ENCODE results near the gene MYO6. TPM values are rescaled to one million over a fixed set of nuclear protein-coding genes. Genes with fewer than 3 reads are reported as not detected.

Gene MYO6
- total and polyA plus RNA-seq, 2 of the 8 experiments (the other 6 are each of a cell fraction or from before 2014, with no cell fraction given): 8.3 to 21.9 TPM

- TF ChIP-seq, protein P1, sequence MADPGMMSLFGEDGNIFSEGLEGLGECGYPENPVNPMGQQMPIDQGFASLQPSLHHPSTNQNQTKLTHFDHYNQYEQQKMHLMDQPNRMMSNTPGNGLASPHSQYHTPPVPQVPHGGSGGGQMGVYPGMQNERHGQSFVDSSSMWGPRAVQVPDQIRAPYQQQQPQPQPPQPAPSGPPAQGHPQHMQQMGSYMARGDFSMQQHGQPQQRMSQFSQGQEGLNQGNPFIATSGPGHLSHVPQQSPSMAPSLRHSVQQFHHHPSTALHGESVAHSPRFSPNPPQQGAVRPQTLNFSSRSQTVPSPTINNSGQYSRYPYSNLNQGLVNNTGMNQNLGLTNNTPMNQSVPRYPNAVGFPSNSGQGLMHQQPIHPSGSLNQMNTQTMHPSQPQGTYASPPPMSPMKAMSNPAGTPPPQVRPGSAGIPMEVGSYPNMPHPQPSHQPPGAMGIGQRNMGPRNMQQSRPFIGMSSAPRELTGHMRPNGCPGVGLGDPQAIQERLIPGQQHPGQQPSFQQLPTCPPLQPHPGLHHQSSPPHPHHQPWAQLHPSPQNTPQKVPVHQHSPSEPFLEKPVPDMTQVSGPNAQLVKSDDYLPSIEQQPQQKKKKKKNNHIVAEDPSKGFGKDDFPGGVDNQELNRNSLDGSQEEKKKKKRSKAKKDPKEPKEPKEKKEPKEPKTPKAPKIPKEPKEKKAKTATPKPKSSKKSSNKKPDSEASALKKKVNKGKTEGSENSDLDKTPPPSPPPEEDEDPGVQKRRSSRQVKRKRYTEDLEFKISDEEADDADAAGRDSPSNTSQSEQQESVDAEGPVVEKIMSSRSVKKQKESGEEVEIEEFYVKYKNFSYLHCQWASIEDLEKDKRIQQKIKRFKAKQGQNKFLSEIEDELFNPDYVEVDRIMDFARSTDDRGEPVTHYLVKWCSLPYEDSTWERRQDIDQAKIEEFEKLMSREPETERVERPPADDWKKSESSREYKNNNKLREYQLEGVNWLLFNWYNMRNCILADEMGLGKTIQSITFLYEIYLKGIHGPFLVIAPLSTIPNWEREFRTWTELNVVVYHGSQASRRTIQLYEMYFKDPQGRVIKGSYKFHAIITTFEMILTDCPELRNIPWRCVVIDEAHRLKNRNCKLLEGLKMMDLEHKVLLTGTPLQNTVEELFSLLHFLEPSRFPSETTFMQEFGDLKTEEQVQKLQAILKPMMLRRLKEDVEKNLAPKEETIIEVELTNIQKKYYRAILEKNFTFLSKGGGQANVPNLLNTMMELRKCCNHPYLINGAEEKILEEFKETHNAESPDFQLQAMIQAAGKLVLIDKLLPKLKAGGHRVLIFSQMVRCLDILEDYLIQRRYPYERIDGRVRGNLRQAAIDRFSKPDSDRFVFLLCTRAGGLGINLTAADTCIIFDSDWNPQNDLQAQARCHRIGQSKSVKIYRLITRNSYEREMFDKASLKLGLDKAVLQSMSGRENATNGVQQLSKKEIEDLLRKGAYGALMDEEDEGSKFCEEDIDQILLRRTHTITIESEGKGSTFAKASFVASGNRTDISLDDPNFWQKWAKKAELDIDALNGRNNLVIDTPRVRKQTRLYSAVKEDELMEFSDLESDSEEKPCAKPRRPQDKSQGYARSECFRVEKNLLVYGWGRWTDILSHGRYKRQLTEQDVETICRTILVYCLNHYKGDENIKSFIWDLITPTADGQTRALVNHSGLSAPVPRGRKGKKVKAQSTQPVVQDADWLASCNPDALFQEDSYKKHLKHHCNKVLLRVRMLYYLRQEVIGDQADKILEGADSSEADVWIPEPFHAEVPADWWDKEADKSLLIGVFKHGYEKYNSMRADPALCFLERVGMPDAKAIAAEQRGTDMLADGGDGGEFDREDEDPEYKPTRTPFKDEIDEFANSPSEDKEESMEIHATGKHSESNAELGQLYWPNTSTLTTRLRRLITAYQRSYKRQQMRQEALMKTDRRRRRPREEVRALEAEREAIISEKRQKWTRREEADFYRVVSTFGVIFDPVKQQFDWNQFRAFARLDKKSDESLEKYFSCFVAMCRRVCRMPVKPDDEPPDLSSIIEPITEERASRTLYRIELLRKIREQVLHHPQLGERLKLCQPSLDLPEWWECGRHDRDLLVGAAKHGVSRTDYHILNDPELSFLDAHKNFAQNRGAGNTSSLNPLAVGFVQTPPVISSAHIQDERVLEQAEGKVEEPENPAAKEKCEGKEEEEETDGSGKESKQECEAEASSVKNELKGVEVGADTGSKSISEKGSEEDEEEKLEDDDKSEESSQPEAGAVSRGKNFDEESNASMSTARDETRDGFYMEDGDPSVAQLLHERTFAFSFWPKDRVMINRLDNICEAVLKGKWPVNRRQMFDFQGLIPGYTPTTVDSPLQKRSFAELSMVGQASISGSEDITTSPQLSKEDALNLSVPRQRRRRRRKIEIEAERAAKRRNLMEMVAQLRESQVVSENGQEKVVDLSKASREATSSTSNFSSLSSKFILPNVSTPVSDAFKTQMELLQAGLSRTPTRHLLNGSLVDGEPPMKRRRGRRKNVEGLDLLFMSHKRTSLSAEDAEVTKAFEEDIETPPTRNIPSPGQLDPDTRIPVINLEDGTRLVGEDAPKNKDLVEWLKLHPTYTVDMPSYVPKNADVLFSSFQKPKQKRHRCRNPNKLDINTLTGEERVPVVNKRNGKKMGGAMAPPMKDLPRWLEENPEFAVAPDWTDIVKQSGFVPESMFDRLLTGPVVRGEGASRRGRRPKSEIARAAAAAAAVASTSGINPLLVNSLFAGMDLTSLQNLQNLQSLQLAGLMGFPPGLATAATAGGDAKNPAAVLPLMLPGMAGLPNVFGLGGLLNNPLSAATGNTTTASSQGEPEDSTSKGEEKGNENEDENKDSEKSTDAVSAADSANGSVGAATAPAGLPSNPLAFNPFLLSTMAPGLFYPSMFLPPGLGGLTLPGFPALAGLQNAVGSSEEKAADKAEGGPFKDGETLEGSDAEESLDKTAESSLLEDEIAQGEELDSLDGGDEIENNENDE (IDR thresholded peaks at IDR 0.05; ENCODE audit: insufficient replicate concordance, low read length): no peak
- no peak for TF ChIP-seq SAP30 (IDR thresholded peaks at IDR 0.05; ENCODE audit: insufficient read depth, insufficient replicate concordance, low read length)
- no peak for TF ChIP-seq YY1 (IDR thresholded peaks at IDR 0.05; ENCODE audit: low read depth, low read length)
- TF ChIP-seq, protein P2, sequence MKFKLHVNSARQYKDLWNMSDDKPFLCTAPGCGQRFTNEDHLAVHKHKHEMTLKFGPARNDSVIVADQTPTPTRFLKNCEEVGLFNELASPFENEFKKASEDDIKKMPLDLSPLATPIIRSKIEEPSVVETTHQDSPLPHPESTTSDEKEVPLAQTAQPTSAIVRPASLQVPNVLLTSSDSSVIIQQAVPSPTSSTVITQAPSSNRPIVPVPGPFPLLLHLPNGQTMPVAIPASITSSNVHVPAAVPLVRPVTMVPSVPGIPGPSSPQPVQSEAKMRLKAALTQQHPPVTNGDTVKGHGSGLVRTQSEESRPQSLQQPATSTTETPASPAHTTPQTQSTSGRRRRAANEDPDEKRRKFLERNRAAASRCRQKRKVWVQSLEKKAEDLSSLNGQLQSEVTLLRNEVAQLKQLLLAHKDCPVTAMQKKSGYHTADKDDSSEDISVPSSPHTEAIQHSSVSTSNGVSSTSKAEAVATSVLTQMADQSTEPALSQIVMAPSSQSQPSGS (IDR thresholded peaks at IDR 0.05; ENCODE audit: low read length): no peak
- TF ChIP-seq SUZ12 (IDR thresholded peaks at IDR 0.05; ENCODE audit: low read length): no peak
Observed at GRCh38 chr6:75827163-75827562, 78.1 kb downstream of the MYO6 start (continued).

All from H1 (cell line).